ENCODE results near the gene MRPL23.

Gene MRPL23

GRCh38 chr11:1918436-1919315 lies 28.5 kb upstream of the MRPL23 start:
- TF ChIP-seq CTCF (IDR thresholded peaks at IDR 0.05; ENCODE audit: extremely low read depth, missing control alignments), result peak; percentile 17
- peak; percentile 51 for DNase-seq (ENCODE audit: low spot score)

GRCh38 chr11:1919391-1920127 lies 27.6 kb upstream of the MRPL23 start, which contains the start of gene TNNT3:
TNNT3 (plus strand) TSS chr11:1919703; CDS start chr11:1922875, 3,172 bp downstream.
- no peak for TF ChIP-seq CTCF (IDR thresholded peaks at IDR 0.05; ENCODE audit: extremely low read depth, missing control alignments)
- DNase-seq (ENCODE audit: low spot score), result peak; percentile 45

- no peak for TF ChIP-seq CTCF (IDR thresholded peaks at IDR 0.05; ENCODE audit: extremely low read depth, missing control alignments)
- peak; percentile 24 for DNase-seq (ENCODE audit: low spot score)
Observed at GRCh38 chr11:1920128-1920908, 26.8 kb upstream of the MRPL23 start.

GRCh38 chr11:1920909-1921573 lies 26.1 kb upstream of the MRPL23 start:
- TF ChIP-seq CTCF (IDR thresholded peaks at IDR 0.05; ENCODE audit: extremely low read depth, missing control alignments), result no peak
- peak; percentile 29 for DNase-seq (ENCODE audit: low spot score)

GRCh38 chr11:1921574-1922141 lies 25.5 kb upstream of the MRPL23 start:
- TF ChIP-seq CTCF (IDR thresholded peaks at IDR 0.05; ENCODE audit: extremely low read depth, missing control alignments), result no peak
- DNase-seq (ENCODE audit: low spot score), result peak; percentile 25

GRCh38 chr11:1922481-1923081 lies 24.6 kb upstream of the MRPL23 start:
- no peak for TF ChIP-seq CTCF (IDR thresholded peaks at IDR 0.05; ENCODE audit: extremely low read depth, missing control alignments)
- DNase-seq (ENCODE audit: low spot score), result no peak

Measured in GM20000 (cell line).